Measurements from ENCODE around the gene SDHC. TPM values are rescaled to one million over a fixed set of nuclear protein-coding genes. Genes with fewer than 3 reads are reported as not detected.
A peak's percentile ranks its signal among the peaks of the same experiment; 100 is the strongest.

The SDHC gene
- total RNA-seq (10 to 100 TPM; 33.0 to 37.2 TPM), total RNA-seq (8.3 to 53.8 (median 24.3) reads per million in 172 experiments)
- polyA plus RNA-seq (2013, experiment 1 of 2), result 105 TPM
- polyA plus RNA-seq (2013, experiment 2 of 2), result 110 TPM

GRCh38 chr1:161314201-161314981 is at the start of gene SDHC:
Gene SDHC (plus strand): TSS chr1:161314381. CDS start chr1:161314406, 25 bp downstream.
- Mint-ChIP-seq H3K4me3 (peak within 1 kb of the TSS; percentile 98), H3K4me1 (ENCODE audit: low read depth) (peaks cover 30% of the 10 kb centered on the region), H3K9me3 (no peaks in the 10 kb centered on the region), H3K36me3 (ENCODE audit: low read depth) (peaks cover 22% of the 10 kb centered on the region), H3K27me3 (no peaks in the 10 kb centered on the region), H3K27ac (peak within 1 kb of the TSS; percentile 100)
- Histone ChIP-seq H3K4me3 (ENCODE audit: low read length) (peak within 1 kb of the TSS; percentile 90), H3K27me3 (ENCODE audit: control insufficient read depth in 1 of 2, insufficient read depth in 2 of 2, low read length in 2 of 2) (no peaks in the 10 kb centered on the region), H3K36me3 (ENCODE audit: insufficient read depth, low read length) (peaks cover 2% of the 10 kb centered on the region), H3K4me1 (ENCODE audit: insufficient read depth, low read length) (peaks cover 18% of the 10 kb centered on the region), H3K9me3 (ENCODE audit: control insufficient read depth in 1 of 2, insufficient read depth in 1 of 2, low read length in 2 of 2) (no peaks in the 10 kb centered on the region), H3K27ac (ENCODE audit: low read depth in 1 of 2, low read length in 2 of 2) (peak within 1 kb of the TSS; percentile 94 to 97)
- ATAC-seq (ENCODE audit: poor library complexity), result peak; percentile 98
- peak; percentile 84 to 96 (median 90) for DNase-seq
- ChIA-PET POLR2A (interaction anchor here (0.7 to 2.6 kb wide), 18 partner anchors 8 to 1216 kb away, joined by 3 to 25 read pairs (median 6); partner anchors contain the start of genes ARHGAP30, DEDD, IGSF8 and NDUFS2), CTCF (interaction anchor here (0.5 to 1.9 kb wide), 7 partner anchors 8 to 148 kb away, joined by 3 to 11 read pairs (median 4); partner anchors contain the start of genes PPOX and TOMM40L)
- intact Hi-C loops (cut with DNase I, micrococcal nuclease), result loop anchor here (1.0 to 5.0 kb wide), 3 partner anchors 8 to 73 kb away; no protein-coding TSS in a partner anchor
- TF ChIP-seq CTCF (IDR thresholded peaks at IDR 0.05), result no peak

DNA sequence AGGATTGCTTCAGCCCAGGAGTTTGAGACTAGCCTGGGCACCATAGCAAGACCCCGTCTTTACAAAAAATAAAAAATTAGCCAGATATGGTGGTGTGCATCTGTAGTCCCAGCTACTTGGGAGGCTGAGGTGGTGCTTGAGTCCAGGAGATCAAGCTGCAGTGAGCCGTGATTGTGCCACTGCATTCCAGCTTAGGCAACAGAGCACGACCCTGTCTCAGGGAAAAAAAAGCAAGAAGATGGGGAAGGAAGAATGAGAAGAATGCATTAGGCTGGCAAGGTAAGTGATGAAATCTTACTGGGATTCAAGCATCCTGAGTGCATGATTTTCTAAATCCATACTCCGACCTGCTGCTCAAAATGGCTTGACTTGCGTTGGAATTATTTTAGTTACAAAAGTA is 48.9 kb upstream of the SDHC start:
- H3K4me3 ChIP-seq (ENCODE audit: low read length), result no peak overlapping the region
- H3K9me3 ChIP-seq (ENCODE audit: control insufficient read depth in 1 of 2, insufficient read depth in 1 of 2, low read length in 2 of 2), result no peaks in the 10 kb centered on the region
- Mint-ChIP-seq H3K27me3 (peaks cover 43% of the 10 kb centered on the region), H3K4me3 (no peak overlapping the region), H3K36me3 (ENCODE audit: low read depth) (no peaks in the 10 kb centered on the region), H3K9me3 (no peaks in the 10 kb centered on the region), H3K27ac (no peak overlapping the region), H3K4me1 (ENCODE audit: low read depth) (no peaks in the 10 kb centered on the region)
- intact Hi-C loops (cut with DNase I, micrococcal nuclease), result no loop called here
- H3K36me3 ChIP-seq (ENCODE audit: insufficient read depth, low read length), result no peaks in the 10 kb centered on the region
- ChIA-PET CTCF (interaction anchor here (0.7 kb wide), 1 partner anchor 18 kb away, joined by 3 read pairs; no protein-coding TSS in a partner anchor), POLR2A (interaction anchor here (0.6 kb wide), 1 partner anchor 79 kb away, joined by 4 read pairs; no protein-coding TSS in a partner anchor)
- H3K27me3 ChIP-seq (ENCODE audit: control insufficient read depth in 1 of 2, insufficient read depth in 2 of 2, low read length in 2 of 2), result peaks cover 21 to 23% of the 10 kb centered on the region in 2 experiments
- no peak overlapping the region for H3K27ac ChIP-seq (ENCODE audit: low read depth in 1 of 2, low read length in 2 of 2)
- DNase-seq (no peak), ATAC-seq (ENCODE audit: poor library complexity) (no peak)
- peaks cover 3% of the 10 kb centered on the region for H3K4me1 ChIP-seq (ENCODE audit: insufficient read depth, low read length)
- no peak for TF ChIP-seq CTCF (IDR thresholded peaks at IDR 0.05)

GRCh38 chr1:161266202-161266601 is 48.0 kb upstream of the SDHC start:
- Histone ChIP-seq H3K4me1 (ENCODE audit: insufficient read depth, low read length) (peaks cover under 1% of the 10 kb centered on the region), H3K9me3 (ENCODE audit: control insufficient read depth in 1 of 2, insufficient read depth in 1 of 2, low read length in 2 of 2) (no peaks in the 10 kb centered on the region), H3K27ac (ENCODE audit: low read depth in 1 of 2, low read length in 2 of 2) (no peak overlapping the region), H3K4me3 (ENCODE audit: low read length) (no peak overlapping the region), H3K27me3 (ENCODE audit: control insufficient read depth in 1 of 2, insufficient read depth in 2 of 2, low read length in 2 of 2) (peaks cover 14% of the 10 kb centered on the region in 2 experiments), H3K36me3 (ENCODE audit: insufficient read depth, low read length) (no peaks in the 10 kb centered on the region)
- ATAC-seq (ENCODE audit: poor library complexity) (no peak), DNase-seq (no peak)
- H3K36me3 Mint-ChIP-seq (ENCODE audit: low read depth), result no peaks in the 10 kb centered on the region
- peaks cover 34% of the 10 kb centered on the region for H3K27me3 Mint-ChIP-seq
- ChIA-PET POLR2A (no interaction called here), CTCF (interaction anchor here (0.7 to 1.3 kb wide), 3 partner anchors 17 to 276 kb away, joined by 3 read pairs; no protein-coding TSS in a partner anchor)
- intact Hi-C loops (cut with DNase I, micrococcal nuclease), result no loop called here
- no peaks in the 10 kb centered on the region for H3K4me1 Mint-ChIP-seq (ENCODE audit: low read depth)
- H3K27ac Mint-ChIP-seq, result no peak overlapping the region
- no peak overlapping the region for H3K4me3 Mint-ChIP-seq
- TF ChIP-seq CTCF (IDR thresholded peaks at IDR 0.05), result no peak
- no peaks in the 10 kb centered on the region for H3K9me3 Mint-ChIP-seq
